Naive B cell (primary cell): ENCODE data around the gene GGT6. TPM values are rescaled to one million over a fixed set of nuclear protein-coding genes. Genes with fewer than 3 reads are reported as not detected.
"Not testable (repeated sequence)": the region's sequence is repeated elsewhere in the genome, so short reads cannot be mapped to it uniquely, and the experiment has no call there.

Source experiments
- ATAC-seq, 2 donors: fragments of 150-1000 bp; cut with Tn5 transposase; 2 replicates each; pipeline ENCODE4 v1.10.0; 2021; ENCODE audit warnings: low read depth in 2 of 2, mild to moderate bottlenecking in 2 of 2, moderate library complexity in 2 of 2
- DNase-seq: peaks from one replicate; pipeline ENCODE4 v3.0.0; 2022
- H3K27ac Mint-ChIP-seq, 6 donors: one replicate each; pipeline ENCODE4 v1.8.0; 2020 to 2022; ENCODE audit warnings: mild to moderate bottlenecking in 6 of 6, mixed read lengths in 6 of 6, moderate library complexity in 5 of 6, inconsistent platforms in 2 of 6
- H3K27me3 Mint-ChIP-seq, 3 donors: one replicate each; pipeline ENCODE4 v1.8.0; 2021 to 2022; ENCODE audit warnings: mixed read lengths in 3 of 3, mild to moderate bottlenecking in 1 of 3
- H3K36me3 Mint-ChIP-seq, 2 donors: one replicate each; pipeline ENCODE4 v1.8.0; 2020 to 2022; ENCODE audit warnings: mixed read lengths in 2 of 2, inconsistent platforms in 1 of 2, mild to moderate bottlenecking in 1 of 2
- H3K4me1 Mint-ChIP-seq, 3 donors: one replicate each; pipeline ENCODE4 v1.8.0; 2020 to 2022; ENCODE audit warnings: mixed read lengths in 3 of 3, inconsistent platforms in 1 of 3, mild to moderate bottlenecking in 1 of 3, moderate library complexity in 1 of 3
- H3K4me3 Mint-ChIP-seq, 8 donors: one replicate each; pipeline ENCODE4 v1.8.0; 2020 to 2022; ENCODE audit warnings: mild to moderate bottlenecking in 8 of 8, mixed read lengths in 8 of 8, moderate library complexity in 8 of 8, inconsistent platforms in 2 of 8
- H3K9me3 Mint-ChIP-seq, 7 donors: one replicate each; pipeline ENCODE4 v1.8.0; 2020 to 2022; ENCODE audit warnings: mixed read lengths in 7 of 7, mild to moderate bottlenecking in 5 of 7, inconsistent platforms in 2 of 7, moderate library complexity in 1 of 7
- polyA plus RNA-seq, 6 donors: library from polyadenylated mRNA; unstranded; fragments of 300-500 nt; fragmentation: Illumina TruSeq; gene quantifications; one replicate each; pipeline ENCODE4 v1.2.3, GENCODE V29; 2021; ENCODE audit warnings: low read depth in 6 of 6

GGT6 gene
- polyA plus RNA-seq = not detected

- Mint-ChIP-seq H3K9me3 (no peaks in the 10 kb centered on the region), H3K4me3 (peak within 1 kb of the TSS in 2 of 8 donors; percentile 22 to 56), H3K4me1 (peaks cover 23 to 29% (median 25%) of the 10 kb centered on the region in 3 donors), H3K27ac (peak within 1 kb of the TSS in 1 of 6 donors; percentile 35), H3K36me3 (no peaks in the 10 kb centered on the region), H3K27me3 (no peaks in the 10 kb centered on the region)
- DNase-seq = no peak
- no peak for ATAC-seq
Observed at GRCh38 chr17:4560421-4560820, at the start of gene GGT6. TSS of gene GGT6 (minus strand) at chr17:4560577. CDS start at chr17:4560521, 56 bp downstream.

- Mint-ChIP-seq H3K36me3 (no peaks in the 10 kb centered on the region), H3K27ac (no peak overlapping the region), H3K9me3 (no peaks in the 10 kb centered on the region), H3K27me3 (peaks cover 23 to 28% (median 26%) of the 10 kb centered on the region in 3 donors), H3K4me1 (peaks cover 0 to 6% (median 0%) of the 10 kb centered on the region in 3 donors), H3K4me3 (peak overlapping the region in 1 of 8 donors; percentile 66)
- no peak for ATAC-seq
- DNase-seq = no peak
Observed at GRCh38 chr17:4610162-4610561, 49.8 kb upstream of the GGT6 start.

GRCh38 chr17:4609761-4610160, 49.4 kb upstream of the GGT6 start:
- Mint-ChIP-seq H3K27ac (no peak overlapping the region), H3K36me3 (no peaks in the 10 kb centered on the region), H3K9me3 (no peaks in the 10 kb centered on the region), H3K4me3 (no peak overlapping the region), H3K27me3 (peaks cover 23 to 28% (median 26%) of the 10 kb centered on the region in 3 donors), H3K4me1 (peaks cover 0 to 6% (median 0%) of the 10 kb centered on the region in 3 donors)
- DNase-seq (no peak), ATAC-seq (no peak)

GRCh38 chr17:4607773-4608187, 47.4 kb upstream of the GGT6 start:
- no peak overlapping the region for H3K27ac Mint-ChIP-seq
- no peak for DNase-seq
- no peak overlapping the region for H3K4me3 Mint-ChIP-seq
- no peak for ATAC-seq
- H3K4me1 Mint-ChIP-seq = peaks cover 0 to 8% (median 0%) of the 10 kb centered on the region in 3 donors
- H3K27me3 Mint-ChIP-seq = peaks cover 27 to 31% (median 28%) of the 10 kb centered on the region in 3 donors
- no peaks in the 10 kb centered on the region for H3K36me3 Mint-ChIP-seq
- H3K9me3 Mint-ChIP-seq = no peaks in the 10 kb centered on the region

GRCh38 chr17:4607261-4607741, 46.9 kb upstream of the GGT6 start:
- H3K27me3 Mint-ChIP-seq = peaks cover 27 to 31% (median 28%) of the 10 kb centered on the region in 3 donors
- ATAC-seq (no peak), DNase-seq (no peak)
- no peaks in the 10 kb centered on the region for H3K9me3 Mint-ChIP-seq
- peaks cover 0 to 8% (median 0%) of the 10 kb centered on the region in 3 donors for H3K4me1 Mint-ChIP-seq
- no peaks in the 10 kb centered on the region for H3K36me3 Mint-ChIP-seq
- no peak overlapping the region for H3K4me3 Mint-ChIP-seq
- no peak overlapping the region for H3K27ac Mint-ChIP-seq

GRCh38 chr17:4605826-4606225, 45.4 kb upstream of the GGT6 start:
- ATAC-seq = no peak
- Mint-ChIP-seq H3K4me3 (no peak overlapping the region), H3K4me1 (peaks cover 0 to 8% (median 0%) of the 10 kb centered on the region in 3 donors), H3K9me3 (no peaks in the 10 kb centered on the region), H3K27ac (no peak overlapping the region), H3K27me3 (peaks cover 20 to 31% (median 23%) of the 10 kb centered on the region in 3 donors), H3K36me3 (no peaks in the 10 kb centered on the region)
- no peak for DNase-seq

GRCh38 chr17:4604736-4605135, 44.4 kb upstream of the GGT6 start:
- H3K27me3 Mint-ChIP-seq = peaks cover 16 to 37% (median 19%) of the 10 kb centered on the region in 3 donors
- not testable (repeated sequence) for H3K4me3 Mint-ChIP-seq, H3K4me1 Mint-ChIP-seq, DNase-seq, H3K36me3 Mint-ChIP-seq, H3K9me3 Mint-ChIP-seq, ATAC-seq, H3K27ac Mint-ChIP-seq

- no peaks in the 10 kb centered on the region for H3K9me3 Mint-ChIP-seq
- H3K36me3 Mint-ChIP-seq = no peaks in the 10 kb centered on the region
- H3K4me1 Mint-ChIP-seq = peaks cover 0 to 8% (median 0%) of the 10 kb centered on the region in 3 donors
- no peak overlapping the region for H3K4me3 Mint-ChIP-seq
- peaks cover 12 to 38% (median 21%) of the 10 kb centered on the region in 3 donors for H3K27me3 Mint-ChIP-seq
- ATAC-seq (no peak), DNase-seq (no peak)
- no peak overlapping the region for H3K27ac Mint-ChIP-seq
Observed at GRCh38 chr17:4604111-4604644, 43.8 kb upstream of the GGT6 start.

- ATAC-seq (no peak), DNase-seq (no peak)
- Mint-ChIP-seq H3K4me1 (peaks cover 0 to 2% (median 0%) of the 10 kb centered on the region in 3 donors), H3K9me3 (no peaks in the 10 kb centered on the region), H3K4me3 (no peak overlapping the region), H3K27me3 (peaks cover 4 to 35% (median 24%) of the 10 kb centered on the region in 3 donors), H3K27ac (no peak overlapping the region), H3K36me3 (no peaks in the 10 kb centered on the region)
Observed at GRCh38 chr17:4602041-4602440, 41.7 kb upstream of the GGT6 start.

GRCh38 chr17:4601326-4601725, 40.9 kb upstream of the GGT6 start:
- Mint-ChIP-seq H3K4me1 (peaks cover 0 to 2% (median 0%) of the 10 kb centered on the region in 3 donors), H3K4me3 (no peak overlapping the region), H3K9me3 (no peaks in the 10 kb centered on the region), H3K36me3 (no peaks in the 10 kb centered on the region), H3K27ac (no peak overlapping the region), H3K27me3 (peaks cover 4 to 38% (median 26%) of the 10 kb centered on the region in 3 donors)
- no peak for ATAC-seq
- no peak for DNase-seq

- H3K27ac Mint-ChIP-seq = no peak overlapping the region
- H3K4me3 Mint-ChIP-seq = no peak overlapping the region
- H3K27me3 Mint-ChIP-seq = peaks cover 4 to 37% (median 26%) of the 10 kb centered on the region in 3 donors
- no peaks in the 10 kb centered on the region for H3K9me3 Mint-ChIP-seq
- peaks cover 0 to 2% (median 0%) of the 10 kb centered on the region in 3 donors for H3K4me1 Mint-ChIP-seq
- no peaks in the 10 kb centered on the region for H3K36me3 Mint-ChIP-seq
- no peak for ATAC-seq
- no peak for DNase-seq
Observed at GRCh38 chr17:4600563-4600962, 40.2 kb upstream of the GGT6 start.

GRCh38 chr17:4599505-4600281, 39.3 kb upstream of the GGT6 start:
- peaks cover 4 to 7% (median 6%) of the 10 kb centered on the region in 3 donors for H3K4me1 Mint-ChIP-seq
- no peak for ATAC-seq
- no peak overlapping the region for H3K4me3 Mint-ChIP-seq
- peaks cover 4 to 43% (median 33%) of the 10 kb centered on the region in 3 donors for H3K27me3 Mint-ChIP-seq
- no peaks in the 10 kb centered on the region for H3K9me3 Mint-ChIP-seq
- no peak overlapping the region for H3K27ac Mint-ChIP-seq
- no peaks in the 10 kb centered on the region for H3K36me3 Mint-ChIP-seq
- DNase-seq = no peak

- Mint-ChIP-seq H3K9me3 (no peaks in the 10 kb centered on the region), H3K4me1 (peaks cover 4 to 6% (median 6%) of the 10 kb centered on the region in 3 donors), H3K36me3 (no peaks in the 10 kb centered on the region), H3K27me3 (peaks cover 4 to 39% (median 34%) of the 10 kb centered on the region in 3 donors), H3K27ac (peak overlapping the region in 1 of 6 donors; percentile 60), H3K4me3 (no peak overlapping the region)
- ATAC-seq (no peak), DNase-seq (no peak)
Observed at GRCh38 chr17:4598776-4599504, 38.6 kb upstream of the GGT6 start.
